VCaP (cell line): Measurements from ENCODE around the gene AGAP5.
"Not testable (repeated sequence)": the region's sequence is repeated elsewhere in the genome, so short reads cannot be mapped to it uniquely, and the experiment has no call there.

Source experiments
- H3K27ac ChIP-seq: fragments of 450-650 bp; 2 replicates; pipeline ENCODE4 v1.5.1; 2017
- TF ChIP-seq, protein P1 (sequence below): fragments of 450-650 bp; conservative IDR thresholded peaks from 2 replicates; pipeline ENCODE4 v1.5.1; 2017; ENCODE audit warnings: mild to moderate bottlenecking, moderate library complexity

Gene AGAP5

DNA sequence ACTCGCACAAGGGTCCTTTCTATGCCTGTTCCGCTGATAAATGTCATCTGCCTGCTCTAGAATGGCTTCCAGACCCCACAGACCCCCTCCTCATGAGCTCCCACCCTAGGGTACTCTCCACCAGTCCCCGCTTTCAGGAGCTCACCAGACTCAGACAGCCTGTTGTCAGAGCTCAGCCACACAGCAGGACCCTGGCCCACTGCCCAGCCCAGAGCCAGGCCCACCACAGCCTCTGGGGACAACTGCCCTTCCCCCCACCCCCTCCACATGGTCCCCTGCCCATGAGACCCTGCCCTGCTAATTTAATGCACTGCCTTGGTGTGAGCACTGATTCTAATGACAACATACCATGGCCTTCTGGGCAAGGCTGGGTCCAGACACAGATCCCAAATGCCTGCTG is 32.3 kb downstream of the AGAP5 start:
- H3K27ac ChIP-seq: not testable (repeated sequence)

- not testable (repeated sequence) for H3K27ac ChIP-seq
Observed at GRCh38 chr10:73664156-73665040, 33.5 kb downstream of the AGAP5 start.

GRCh38 chr10:73663621-73664020 is 34.3 kb downstream of the AGAP5 start:
- H3K27ac ChIP-seq: not testable (repeated sequence)

- H3K27ac ChIP-seq: not testable (repeated sequence)
Observed at GRCh38 chr10:73662705-73663104, 35.2 kb downstream of the AGAP5 start.

DNA sequence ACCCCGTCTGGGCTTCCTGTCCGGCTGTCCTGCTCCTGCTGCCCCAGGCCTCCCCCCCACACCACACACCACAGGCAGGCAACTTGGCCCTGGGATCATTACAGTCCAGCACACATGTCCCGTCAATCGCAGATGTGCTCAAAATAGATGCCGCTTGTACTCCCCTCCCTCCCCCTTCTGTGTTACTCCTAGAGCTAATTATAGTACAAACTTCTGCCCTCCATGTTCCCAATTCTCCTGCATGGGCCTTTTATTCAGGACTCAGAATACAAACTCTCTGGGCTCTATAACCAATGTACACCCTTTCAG is 42.0 kb downstream of the AGAP5 start, which contains the start of gene SYNPO2L:
SYNPO2L (minus strand) TSS at position 40 of the 309 bp plus-strand sequence. CDS start 107 bp downstream, outside the sequence.
- no peak within 1 kb of the TSS for H3K27ac ChIP-seq
- TF ChIP-seq, protein P1, sequence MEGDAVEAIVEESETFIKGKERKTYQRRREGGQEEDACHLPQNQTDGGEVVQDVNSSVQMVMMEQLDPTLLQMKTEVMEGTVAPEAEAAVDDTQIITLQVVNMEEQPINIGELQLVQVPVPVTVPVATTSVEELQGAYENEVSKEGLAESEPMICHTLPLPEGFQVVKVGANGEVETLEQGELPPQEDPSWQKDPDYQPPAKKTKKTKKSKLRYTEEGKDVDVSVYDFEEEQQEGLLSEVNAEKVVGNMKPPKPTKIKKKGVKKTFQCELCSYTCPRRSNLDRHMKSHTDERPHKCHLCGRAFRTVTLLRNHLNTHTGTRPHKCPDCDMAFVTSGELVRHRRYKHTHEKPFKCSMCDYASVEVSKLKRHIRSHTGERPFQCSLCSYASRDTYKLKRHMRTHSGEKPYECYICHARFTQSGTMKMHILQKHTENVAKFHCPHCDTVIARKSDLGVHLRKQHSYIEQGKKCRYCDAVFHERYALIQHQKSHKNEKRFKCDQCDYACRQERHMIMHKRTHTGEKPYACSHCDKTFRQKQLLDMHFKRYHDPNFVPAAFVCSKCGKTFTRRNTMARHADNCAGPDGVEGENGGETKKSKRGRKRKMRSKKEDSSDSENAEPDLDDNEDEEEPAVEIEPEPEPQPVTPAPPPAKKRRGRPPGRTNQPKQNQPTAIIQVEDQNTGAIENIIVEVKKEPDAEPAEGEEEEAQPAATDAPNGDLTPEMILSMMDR: no peak

GRCh38 chr10:73655257-73655989 is 42.5 kb downstream of the AGAP5 start:
- H3K27ac ChIP-seq: no peak overlapping the region

DNA sequence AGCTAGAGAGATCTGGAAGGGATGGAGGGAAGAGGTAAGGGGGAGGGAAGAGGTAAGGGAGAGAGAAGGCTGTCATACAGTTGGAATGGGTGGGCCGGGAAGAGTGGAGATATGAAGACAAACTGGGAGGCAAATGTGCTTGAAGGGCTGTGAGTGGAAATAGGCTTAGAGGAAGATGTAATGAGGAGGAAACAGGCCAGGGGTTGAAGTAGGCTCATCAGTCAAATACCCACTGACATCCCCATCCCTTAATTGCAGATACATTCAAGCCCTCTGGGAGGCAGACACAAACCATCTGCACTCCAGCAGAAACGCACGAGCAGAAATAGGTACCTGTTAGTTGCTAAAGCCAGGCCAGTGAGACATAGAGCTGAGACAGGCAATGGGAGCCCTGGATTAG is 44.2 kb downstream of the AGAP5 start:
- TF ChIP-seq, protein P1: peak; percentile 82
- H3K27ac ChIP-seq: no peak overlapping the region

More at GRCh38 chr10:73655257-73655989, 42.5 kb downstream of the AGAP5 start:
- TF ChIP-seq, protein P1: no peak

DNA sequence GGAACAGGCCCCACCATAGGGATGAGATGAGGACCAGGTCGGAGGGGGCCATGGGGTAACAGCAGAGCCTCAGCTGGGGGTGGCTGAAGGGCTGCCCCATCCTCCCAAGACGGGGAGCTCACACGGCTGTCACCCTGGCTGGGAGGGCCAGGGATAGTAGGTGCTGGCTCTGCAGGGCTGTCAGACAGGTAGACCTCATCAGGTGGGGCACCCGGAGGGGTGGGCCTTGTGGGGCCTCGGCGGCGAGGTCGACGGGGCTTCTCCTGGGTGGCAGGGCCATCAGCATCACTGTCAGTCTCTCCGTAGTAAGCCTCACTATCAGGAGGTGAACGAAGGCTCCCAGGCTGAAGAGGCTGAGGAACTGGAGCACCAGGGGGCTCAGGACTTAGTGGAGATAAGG is 44.7 kb downstream of the AGAP5 start:
- no peak overlapping the region for H3K27ac ChIP-seq
- TF ChIP-seq, protein P1: no peak

DNA sequence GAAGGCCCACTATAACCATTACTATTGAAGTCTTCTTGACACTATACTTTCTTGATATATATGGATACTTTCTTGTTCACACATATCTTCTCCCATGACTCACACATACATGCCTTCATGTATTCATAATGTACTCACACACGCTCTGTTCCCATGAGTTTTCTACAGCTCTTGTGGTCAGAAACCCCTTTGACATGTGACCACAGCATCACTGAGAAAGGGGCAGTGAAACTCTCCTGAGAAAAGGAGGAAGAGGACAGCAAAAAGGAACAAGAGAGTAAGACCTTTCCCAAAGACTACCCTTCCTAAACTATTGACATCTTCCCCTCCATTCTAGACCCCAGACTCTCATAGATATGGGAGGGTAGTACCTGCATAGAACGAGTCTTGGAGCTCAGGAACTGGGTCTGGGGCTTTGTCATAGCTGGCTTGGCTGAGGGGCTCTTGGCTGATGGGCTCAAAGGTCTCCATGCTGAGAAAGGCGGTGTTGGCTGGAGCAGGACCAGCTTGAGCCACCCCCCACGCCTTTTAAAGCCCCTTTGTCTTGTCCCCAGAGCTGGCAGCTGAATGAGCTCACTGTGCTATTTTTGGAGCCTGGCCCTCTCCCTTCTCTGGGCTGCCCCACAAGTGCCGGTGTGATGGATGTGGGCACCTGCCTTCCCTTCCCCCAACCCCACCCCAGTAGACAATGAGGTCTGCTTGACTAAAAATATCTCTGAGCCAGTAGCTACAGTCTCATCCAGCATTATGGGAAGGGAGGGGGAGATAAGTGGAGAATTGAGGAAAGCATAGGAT is 47.2 kb downstream of the AGAP5 start:
- no peak overlapping the region for H3K27ac ChIP-seq
- TF ChIP-seq, protein P1: no peak
